WTC11 (cell line): Measurements from ENCODE around the gene TTC19. TPM values are rescaled to one million over a fixed set of nuclear protein-coding genes. Genes with fewer than 3 reads are reported as not detected.

Source experiments
- ATAC-seq: fragments of 200-7000 bp; cut with Tn5 transposase; 2 replicates; pipeline ENCODE4 v1.10.0; 2021; ENCODE audit warnings: mild to moderate bottlenecking, moderate library complexity
- CTCF ChIA-PET: fragments of 300-600 bp; sonication (Branson Sonifier 250); formaldehyde crosslinking; loops from one replicate; lab custom pipeline; 2021; ENCODE audit warnings: antibody characterized with exemption; lab: Charles Lee
- POLR2A ChIA-PET: fragments of 350-600 bp; sonication (Branson Sonifier 250); formaldehyde crosslinking; loops from one replicate; lab custom pipeline; 2021; ENCODE audit warnings: antibody characterized with exemption; lab: Charles Lee
- DNase-seq: peaks from one replicate; pipeline ENCODE4 v3.0.0; 2021; ENCODE audit warnings: low spot score
- H3K27ac Mint-ChIP-seq: 2 replicates; pipeline ENCODE4 v1.8.0; 2021; ENCODE audit warnings: mixed read lengths
- H3K27me3 Mint-ChIP-seq: 2 replicates; pipeline ENCODE4 v1.8.0; 2021; ENCODE audit warnings: low read depth, mild to moderate bottlenecking, moderate library complexity, mixed read lengths
- H3K36me3 Mint-ChIP-seq: 2 replicates; pipeline ENCODE4 v1.8.0; 2021; ENCODE audit warnings: mixed read lengths
- H3K4me1 Mint-ChIP-seq: 2 replicates; pipeline ENCODE4 v1.8.0; 2022; ENCODE audit warnings: mixed read lengths
- H3K4me3 Mint-ChIP-seq: 2 replicates; pipeline ENCODE4 v1.8.0; 2021; ENCODE audit warnings: mild to moderate bottlenecking, moderate library complexity, mixed read lengths
- H3K9me3 Mint-ChIP-seq: 2 replicates; pipeline ENCODE4 v1.8.0; 2021; ENCODE audit warnings: mixed read lengths
- ATF2 ChIP-seq: sonication (generic); formaldehyde crosslinking; IDR thresholded peaks from 2 replicates; pipeline ENCODE4 v1.8.1; 2022; ENCODE audit warnings: low read depth, missing genetic modification reagents, borderline replicate concordance
- FOXK1 ChIP-seq: sonication (generic); formaldehyde crosslinking; IDR thresholded peaks from 2 replicates; pipeline ENCODE4 v1.8.0; 2022; ENCODE audit warnings: mild to moderate bottlenecking, moderate library complexity, missing genetic modification reagents
- FOXP4 ChIP-seq: sonication (generic); formaldehyde crosslinking; IDR thresholded peaks from 2 replicates; pipeline ENCODE4 v1.8.0; 2022; ENCODE audit warnings: mild to moderate bottlenecking, missing genetic modification reagents
- JAZF1 ChIP-seq: fragments of 250-450 bp; sonication (Bioruptor Pico); IDR thresholded peaks from 2 replicates; pipeline ENCODE4 v1.9.0; 2021; ENCODE audit warnings: moderate library complexity, mild to moderate bottlenecking, inconsistent platforms
- JUN ChIP-seq: sonication (generic); formaldehyde crosslinking; IDR thresholded peaks from 2 replicates; pipeline ENCODE4 v1.8.0; 2023; ENCODE audit warnings: mild to moderate bottlenecking, missing genetic modification reagents
- NFATC4 ChIP-seq: fragments of 250-450 bp; sonication (Bioruptor Pico); IDR thresholded peaks from 2 replicates; pipeline ENCODE4 v1.9.0; 2021; ENCODE audit warnings: mild to moderate bottlenecking
- NR2C2 ChIP-seq: sonication (generic); formaldehyde crosslinking; IDR thresholded peaks from 2 replicates; pipeline ENCODE4 v1.8.0; 2022; ENCODE audit warnings: mild to moderate bottlenecking, missing genetic modification reagents
- PRDM15 ChIP-seq: sonication (generic); formaldehyde crosslinking; IDR thresholded peaks from 2 replicates; pipeline ENCODE4 v1.8.0; 2022; ENCODE audit warnings: missing genetic modification reagents
- PREB ChIP-seq: sonication (generic); formaldehyde crosslinking; IDR thresholded peaks from 2 replicates; pipeline ENCODE4 v1.8.1; 2022; ENCODE audit warnings: mild to moderate bottlenecking, missing genetic modification reagents, moderate library complexity, borderline replicate concordance
- RELA ChIP-seq: sonication (generic); formaldehyde crosslinking; IDR thresholded peaks from 2 replicates; pipeline ENCODE4 v1.8.1; 2022; ENCODE audit warnings: missing genetic modification reagents, mild to moderate bottlenecking, borderline replicate concordance
- SMAD4 ChIP-seq: sonication (generic); formaldehyde crosslinking; IDR thresholded peaks from 2 replicates; pipeline ENCODE4 v1.8.0; 2022; ENCODE audit warnings: mild to moderate bottlenecking, missing genetic modification reagents
- TCF7 ChIP-seq: sonication (generic); formaldehyde crosslinking; IDR thresholded peaks from 2 replicates; pipeline ENCODE4 v1.8.0; 2022; ENCODE audit warnings: mild to moderate bottlenecking, low read depth, missing genetic modification reagents, moderate library complexity
- ZNF317 ChIP-seq: sonication (generic); formaldehyde crosslinking; IDR thresholded peaks from 2 replicates; pipeline ENCODE4 v1.8.1; 2023; ENCODE audit warnings: low read depth, mild to moderate bottlenecking, moderate library complexity, missing genetic modification reagents, borderline replicate concordance
- ZNF396 ChIP-seq: fragments of 250-450 bp; sonication (Bioruptor Pico); IDR thresholded peaks from 2 replicates; pipeline ENCODE4 v1.8.0; 2021; ENCODE audit warnings: mild to moderate bottlenecking, moderate library complexity, borderline replicate concordance
- total RNA-seq: library from RNA; stranded (reverse); gene quantifications from 3 replicates; pipeline ENCODE4 v1.2.3, GENCODE V29; 2021
- TF ChIP-seq, protein P1 (sequence below): sonication (generic); formaldehyde crosslinking; IDR thresholded peaks from 2 replicates; pipeline ENCODE4 v1.8.0; 2022; ENCODE audit warnings: mild to moderate bottlenecking, missing genetic modification reagents
- TF ChIP-seq, protein P2 (sequence below): sonication (generic); formaldehyde crosslinking; conservative IDR thresholded peaks from 2 replicates; pipeline ENCODE4 v1.8.1; 2022; ENCODE audit warnings: mild to moderate bottlenecking, missing genetic modification reagents
- TF ChIP-seq, protein P3 (sequence below): fragments of 250-450 bp; sonication (Bioruptor Pico); IDR thresholded peaks from 2 replicates; pipeline ENCODE4 v1.9.0; 2021; ENCODE audit warnings: mild to moderate bottlenecking, borderline replicate concordance

Gene TTC19
- total RNA-seq, 1 experiment from 2014 or later = 55.3 TPM

DNA sequence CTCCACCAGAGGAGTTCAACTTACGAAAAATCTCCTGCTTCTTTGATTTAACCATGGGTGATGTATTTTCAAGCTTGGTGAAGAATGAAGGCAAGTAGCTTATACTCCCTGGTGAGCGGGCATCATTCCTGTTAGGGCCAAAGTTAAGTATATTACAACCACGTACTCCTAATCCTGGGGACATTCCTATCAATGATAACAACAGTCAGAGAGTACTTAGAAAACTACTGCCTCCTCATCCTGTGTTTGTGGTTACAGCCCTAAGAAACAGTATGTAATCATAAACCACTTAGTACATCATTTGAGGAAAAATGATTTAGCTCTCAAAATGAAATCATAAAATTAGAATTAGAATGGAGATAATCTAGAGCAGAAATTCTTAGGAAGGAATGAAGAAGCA, 47.3 kb downstream of the TTC19 start:
- Mint-ChIP-seq H3K4me1 (peaks cover 22% of the 10 kb centered on the region), H3K36me3 (peaks cover 51% of the 10 kb centered on the region), H3K27me3 (no peaks in the 10 kb centered on the region)
- POLR2A ChIA-PET = interaction anchor here (0.9 kb wide), 1 partner anchor 11 kb away, joined by 10 read pairs; no protein-coding TSS in a partner anchor
- CTCF ChIA-PET = no interaction called here
- ATAC-seq (no peak), DNase-seq (no peak)
- TF ChIP-seq FOXK1 (CRISPR knock-in tag) = no peak
- TF ChIP-seq, protein P1, sequence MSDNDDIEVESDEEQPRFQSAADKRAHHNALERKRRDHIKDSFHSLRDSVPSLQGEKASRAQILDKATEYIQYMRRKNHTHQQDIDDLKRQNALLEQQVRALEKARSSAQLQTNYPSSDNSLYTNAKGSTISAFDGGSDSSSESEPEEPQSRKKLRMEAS (CRISPR knock-in tag) = no peak
- no peak for TF ChIP-seq PREB (CRISPR knock-in tag)
- TF ChIP-seq, protein P2, sequence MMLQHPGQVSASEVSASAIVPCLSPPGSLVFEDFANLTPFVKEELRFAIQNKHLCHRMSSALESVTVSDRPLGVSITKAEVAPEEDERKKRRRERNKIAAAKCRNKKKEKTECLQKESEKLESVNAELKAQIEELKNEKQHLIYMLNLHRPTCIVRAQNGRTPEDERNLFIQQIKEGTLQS = no peak
- no peak for TF ChIP-seq NR2C2 (CRISPR knock-in tag)
- no peak for TF ChIP-seq SMAD4
- TF ChIP-seq, all 79 proteins: peak for 0
- H3K9me3 Mint-ChIP-seq = no peaks in the 10 kb centered on the region
- no peak overlapping the region for H3K4me3 Mint-ChIP-seq
- H3K27ac Mint-ChIP-seq = no peak overlapping the region

GRCh38 chr17:16048811-16049449, 49.3 kb downstream of the TTC19 start:
- Mint-ChIP-seq H3K27ac (peak overlapping the region; percentile 26; the same call in 1 of the 2 replicates), H3K4me3 (no peak overlapping the region), H3K36me3 (peaks cover 38% of the 10 kb centered on the region), H3K9me3 (no peaks in the 10 kb centered on the region), H3K27me3 (no peaks in the 10 kb centered on the region), H3K4me1 (peaks cover 12% of the 10 kb centered on the region)
- no peak for TF ChIP-seq JAZF1 (CRISPR knock-in tag)
- TF ChIP-seq PRDM15 = no peak
- no peak for TF ChIP-seq NFATC4 (CRISPR knock-in tag)
- TF ChIP-seq ATF2 (CRISPR knock-in tag) = no peak
- no peak for DNase-seq
- ATAC-seq = no peak
- ChIA-PET CTCF (no interaction called here), POLR2A (no interaction called here)

DNA sequence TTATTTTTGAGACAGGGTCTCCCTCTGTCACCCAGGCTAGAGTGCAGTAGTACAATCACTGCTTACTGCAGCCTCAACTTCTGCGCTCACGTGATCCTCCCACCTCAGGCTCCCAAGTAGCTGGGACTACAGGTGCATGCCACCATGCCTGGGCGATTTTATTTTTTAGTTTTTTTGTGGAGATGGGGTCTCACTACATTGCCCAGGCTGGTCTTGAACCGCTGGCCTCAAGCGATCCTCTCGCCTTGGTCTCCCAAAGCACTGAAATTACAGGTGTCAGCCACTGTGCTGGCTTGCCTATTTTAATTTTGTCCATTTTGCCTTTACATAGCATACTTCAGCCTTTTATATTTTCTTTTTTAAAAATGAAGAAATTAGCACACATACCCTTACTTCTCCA, 51.2 kb downstream of the TTC19 start:
- CTCF ChIA-PET = no interaction called here
- H3K27me3 Mint-ChIP-seq = no peaks in the 10 kb centered on the region
- H3K9me3 Mint-ChIP-seq = no peaks in the 10 kb centered on the region
- H3K4me3 Mint-ChIP-seq = no peak overlapping the region
- POLR2A ChIA-PET = no interaction called here
- no peaks in the 10 kb centered on the region for H3K4me1 Mint-ChIP-seq
- H3K27ac Mint-ChIP-seq = no peak overlapping the region
- TF ChIP-seq FOXP4 (CRISPR knock-in tag) = no peak
- no peak for TF ChIP-seq RELA (CRISPR knock-in tag)
- TF ChIP-seq JUN (CRISPR knock-in tag) = no peak
- no peak for TF ChIP-seq ZNF317
- TF ChIP-seq ZNF396 (CRISPR knock-in tag) = no peak
- TF ChIP-seq, protein P3, sequence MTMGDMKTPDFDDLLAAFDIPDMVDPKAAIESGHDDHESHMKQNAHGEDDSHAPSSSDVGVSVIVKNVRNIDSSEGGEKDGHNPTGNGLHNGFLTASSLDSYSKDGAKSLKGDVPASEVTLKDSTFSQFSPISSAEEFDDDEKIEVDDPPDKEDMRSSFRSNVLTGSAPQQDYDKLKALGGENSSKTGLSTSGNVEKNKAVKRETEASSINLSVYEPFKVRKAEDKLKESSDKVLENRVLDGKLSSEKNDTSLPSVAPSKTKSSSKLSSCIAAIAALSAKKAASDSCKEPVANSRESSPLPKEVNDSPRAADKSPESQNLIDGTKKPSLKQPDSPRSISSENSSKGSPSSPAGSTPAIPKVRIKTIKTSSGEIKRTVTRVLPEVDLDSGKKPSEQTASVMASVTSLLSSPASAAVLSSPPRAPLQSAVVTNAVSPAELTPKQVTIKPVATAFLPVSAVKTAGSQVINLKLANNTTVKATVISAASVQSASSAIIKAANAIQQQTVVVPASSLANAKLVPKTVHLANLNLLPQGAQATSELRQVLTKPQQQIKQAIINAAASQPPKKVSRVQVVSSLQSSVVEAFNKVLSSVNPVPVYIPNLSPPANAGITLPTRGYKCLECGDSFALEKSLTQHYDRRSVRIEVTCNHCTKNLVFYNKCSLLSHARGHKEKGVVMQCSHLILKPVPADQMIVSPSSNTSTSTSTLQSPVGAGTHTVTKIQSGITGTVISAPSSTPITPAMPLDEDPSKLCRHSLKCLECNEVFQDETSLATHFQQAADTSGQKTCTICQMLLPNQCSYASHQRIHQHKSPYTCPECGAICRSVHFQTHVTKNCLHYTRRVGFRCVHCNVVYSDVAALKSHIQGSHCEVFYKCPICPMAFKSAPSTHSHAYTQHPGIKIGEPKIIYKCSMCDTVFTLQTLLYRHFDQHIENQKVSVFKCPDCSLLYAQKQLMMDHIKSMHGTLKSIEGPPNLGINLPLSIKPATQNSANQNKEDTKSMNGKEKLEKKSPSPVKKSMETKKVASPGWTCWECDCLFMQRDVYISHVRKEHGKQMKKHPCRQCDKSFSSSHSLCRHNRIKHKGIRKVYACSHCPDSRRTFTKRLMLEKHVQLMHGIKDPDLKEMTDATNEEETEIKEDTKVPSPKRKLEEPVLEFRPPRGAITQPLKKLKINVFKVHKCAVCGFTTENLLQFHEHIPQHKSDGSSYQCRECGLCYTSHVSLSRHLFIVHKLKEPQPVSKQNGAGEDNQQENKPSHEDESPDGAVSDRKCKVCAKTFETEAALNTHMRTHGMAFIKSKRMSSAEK (CRISPR knock-in tag) = no peak
- no peak for TF ChIP-seq TCF7 (CRISPR knock-in tag)
- no peak for DNase-seq
- H3K36me3 Mint-ChIP-seq = peaks cover 39% of the 10 kb centered on the region
- ATAC-seq = no peak
